DND-41 (cell line): ENCODE measurements around the gene AP1G2.
"Not testable (repeated sequence)": the region's sequence is repeated elsewhere in the genome, so short reads cannot be mapped to it uniquely, and the experiment has no call there.

Experiments used
- ATAC-seq: fragments of 200-7000 bp; cut with Tn5 transposase; 3 replicates; pipeline ENCODE4 v1.9.1; 2021; ENCODE audit warnings: low read depth; ENCODE audit not compliant: insufficient read depth
- DNase-seq: peaks from one replicate; pipeline ENCODE4 v3.0.0-alpha.2; 2020
- H2AFZ ChIP-seq: 2 replicates; pipeline ENCODE4 v1.6.0; 2012; ENCODE audit warnings: low read depth, low read length
- H3K27ac ChIP-seq: 2 replicates; pipeline ENCODE4 v1.5.1; 2012; ENCODE audit warnings: low read length, inconsistent platforms
- H3K27me3 ChIP-seq: fragments of 200-600 bp; sonication (generic); 2 replicates; pipeline ENCODE4 v1.6.0; 2012; ENCODE audit warnings: low read length, mild to moderate bottlenecking, inconsistent platforms; ENCODE audit not compliant: insufficient read depth, poor library complexity
- H3K36me3 ChIP-seq: 2 replicates; pipeline ENCODE4 v1.5.1; 2012; ENCODE audit warnings: low read length, inconsistent platforms; ENCODE audit not compliant: insufficient read depth
- H3K4me1 ChIP-seq: 2 replicates; pipeline ENCODE4 v1.5.1; 2012; ENCODE audit warnings: mild to moderate bottlenecking, low read length; ENCODE audit not compliant: insufficient read depth
- H3K4me2 ChIP-seq: 2 replicates; pipeline ENCODE4 v1.6.0; 2012; ENCODE audit warnings: mild to moderate bottlenecking, moderate library complexity, low read length, inconsistent platforms; ENCODE audit not compliant: insufficient read depth
- H3K4me3 ChIP-seq, 2 experiments: fragments of 200-600 bp in 1 of 2; shearing (Covaris generic) in 1 of 2; 2 replicates each; pipeline ENCODE4 v1.5.1; 2012 to 2016; ENCODE audit warnings: inconsistent platforms in 2 of 2, low read length in 2 of 2, mild to moderate bottlenecking in 2 of 2, low read depth in 1 of 2, moderate library complexity in 1 of 2
- H3K79me2 ChIP-seq: 2 replicates; pipeline ENCODE4 v1.6.0; 2012; ENCODE audit warnings: low read length, inconsistent platforms; ENCODE audit not compliant: insufficient read depth
- H3K9ac ChIP-seq: 2 replicates; pipeline ENCODE4 v1.6.0; 2012; ENCODE audit warnings: low read depth, mild to moderate bottlenecking, inconsistent platforms, low read length, moderate library complexity
- H3K9me3 ChIP-seq: 2 replicates; pipeline ENCODE4 v1.5.1; 2012; ENCODE audit warnings: low read length, moderate library complexity, mild to moderate bottlenecking, inconsistent platforms; ENCODE audit not compliant: insufficient read depth, severe bottlenecking
- H4K20me1 ChIP-seq: 2 replicates; pipeline ENCODE4 v1.6.0; 2012; ENCODE audit warnings: low read length; ENCODE audit not compliant: insufficient read depth
- EZH2 ChIP-seq: IDR thresholded peaks from 3 replicates; pipeline ENCODE4 v1.6.1; 2012; ENCODE audit warnings: borderline replicate concordance, low read depth, mild to moderate bottlenecking, moderate library complexity, low read length, inconsistent platforms; ENCODE audit not compliant: severe bottlenecking
- TF ChIP-seq, protein P1 (sequence below): IDR thresholded peaks from 2 replicates; pipeline ENCODE4 v1.5.1; 2012; ENCODE audit warnings: borderline replicate concordance, low read length, moderate library complexity, mild to moderate bottlenecking; ENCODE audit not compliant: poor library complexity, severe bottlenecking; ENCODE audit errors: extremely low read depth

Gene AP1G2

DNA sequence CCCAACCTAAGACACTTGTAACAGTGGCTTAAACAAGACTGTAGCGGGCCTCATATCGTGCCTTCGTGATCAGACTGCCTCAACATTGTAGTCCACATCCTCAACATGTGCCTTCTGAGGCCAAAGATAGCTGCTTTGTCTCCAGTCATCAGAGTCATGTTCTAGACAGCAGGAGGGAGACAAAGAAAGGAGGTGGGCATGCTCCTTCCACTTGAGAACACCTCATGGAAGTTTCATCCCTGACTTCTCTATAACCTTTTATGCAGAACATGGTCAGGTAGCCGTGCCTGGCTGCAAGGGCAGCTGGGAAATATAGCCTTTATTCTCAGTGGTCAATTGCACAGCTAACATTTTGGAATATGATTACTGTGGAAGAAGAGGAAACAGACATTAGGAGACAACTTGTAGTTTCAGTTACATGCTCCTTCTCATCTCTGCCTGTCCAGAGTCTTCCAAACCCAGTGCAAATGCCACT is 43.3 kb upstream of the AP1G2 start:
- Histone ChIP-seq H3K4me1 (peaks cover 17% of the 10 kb centered on the region), H3K9ac (no peak overlapping the region), H4K20me1 (no peaks in the 10 kb centered on the region), H3K4me3 (no peak overlapping the region), H3K79me2 (no peaks in the 10 kb centered on the region), H2AFZ (peak overlapping the region; percentile 66; the same call in 1 of the 2 replicates), H3K4me2 (no peak overlapping the region), H3K36me3 (no peaks in the 10 kb centered on the region), H3K27ac (peak overlapping the region; percentile 53), H3K27me3 (peaks cover 6% of the 10 kb centered on the region), H3K9me3 (peaks cover 3% of the 10 kb centered on the region)
- TF ChIP-seq EZH2, result no peak
- TF ChIP-seq, protein P1, sequence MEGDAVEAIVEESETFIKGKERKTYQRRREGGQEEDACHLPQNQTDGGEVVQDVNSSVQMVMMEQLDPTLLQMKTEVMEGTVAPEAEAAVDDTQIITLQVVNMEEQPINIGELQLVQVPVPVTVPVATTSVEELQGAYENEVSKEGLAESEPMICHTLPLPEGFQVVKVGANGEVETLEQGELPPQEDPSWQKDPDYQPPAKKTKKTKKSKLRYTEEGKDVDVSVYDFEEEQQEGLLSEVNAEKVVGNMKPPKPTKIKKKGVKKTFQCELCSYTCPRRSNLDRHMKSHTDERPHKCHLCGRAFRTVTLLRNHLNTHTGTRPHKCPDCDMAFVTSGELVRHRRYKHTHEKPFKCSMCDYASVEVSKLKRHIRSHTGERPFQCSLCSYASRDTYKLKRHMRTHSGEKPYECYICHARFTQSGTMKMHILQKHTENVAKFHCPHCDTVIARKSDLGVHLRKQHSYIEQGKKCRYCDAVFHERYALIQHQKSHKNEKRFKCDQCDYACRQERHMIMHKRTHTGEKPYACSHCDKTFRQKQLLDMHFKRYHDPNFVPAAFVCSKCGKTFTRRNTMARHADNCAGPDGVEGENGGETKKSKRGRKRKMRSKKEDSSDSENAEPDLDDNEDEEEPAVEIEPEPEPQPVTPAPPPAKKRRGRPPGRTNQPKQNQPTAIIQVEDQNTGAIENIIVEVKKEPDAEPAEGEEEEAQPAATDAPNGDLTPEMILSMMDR, result no peak
- ATAC-seq (peak; percentile 62; the same call in 2 of the 3 replicates), DNase-seq (no peak)

DNA sequence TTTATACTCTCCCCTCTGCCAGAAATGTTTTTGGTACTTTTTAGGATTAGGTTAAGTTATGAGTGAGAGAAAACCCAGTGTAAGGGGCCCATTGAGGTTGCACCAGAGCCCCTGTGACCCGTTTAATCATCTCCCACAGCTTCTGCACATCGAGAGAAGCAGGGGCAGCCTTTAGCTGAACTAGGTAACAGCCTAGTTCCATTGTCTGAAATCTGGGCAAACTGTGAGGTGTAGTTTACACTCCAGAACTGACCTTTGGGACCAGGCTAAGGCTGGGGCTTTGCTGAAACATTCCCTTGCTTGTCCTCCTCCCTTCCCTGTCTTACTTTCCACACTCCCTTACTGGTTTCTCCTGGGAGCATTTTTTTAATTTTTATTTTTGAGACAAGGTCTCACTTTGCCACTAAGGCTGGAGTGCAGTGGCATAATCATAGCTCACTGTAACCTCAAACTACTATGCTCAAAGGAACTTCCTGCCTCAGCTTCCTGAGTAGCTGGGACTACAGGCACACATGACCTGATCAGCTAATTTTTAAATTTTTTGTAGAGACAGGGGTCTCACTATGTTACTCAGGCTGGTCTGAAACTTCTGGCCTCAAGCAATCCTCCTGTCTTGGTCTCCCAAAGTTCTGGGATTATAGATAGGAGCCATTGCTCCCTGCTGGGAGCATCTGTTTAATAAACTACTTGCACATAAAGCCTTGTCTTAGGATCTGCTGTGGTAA is 42.7 kb upstream of the AP1G2 start:
- Histone ChIP-seq H4K20me1 (no peaks in the 10 kb centered on the region), H3K36me3 (no peaks in the 10 kb centered on the region), H3K4me2 (peak overlapping the region; percentile 36; the same call in 1 of the 2 replicates), H3K27me3 (peaks cover 6% of the 10 kb centered on the region), H3K79me2 (no peaks in the 10 kb centered on the region), H3K9ac (no peak overlapping the region), H3K4me1 (peaks cover 17% of the 10 kb centered on the region), H3K27ac (peak overlapping the region; percentile 57), H2AFZ (peak overlapping the region; percentile 66), H3K4me3 (no peak overlapping the region), H3K9me3 (peaks cover 3% of the 10 kb centered on the region)
- ATAC-seq (peak; percentile 98), DNase-seq (peak; percentile 42)
- TF ChIP-seq, protein P1, result no peak
- no peak for TF ChIP-seq EZH2

DNA sequence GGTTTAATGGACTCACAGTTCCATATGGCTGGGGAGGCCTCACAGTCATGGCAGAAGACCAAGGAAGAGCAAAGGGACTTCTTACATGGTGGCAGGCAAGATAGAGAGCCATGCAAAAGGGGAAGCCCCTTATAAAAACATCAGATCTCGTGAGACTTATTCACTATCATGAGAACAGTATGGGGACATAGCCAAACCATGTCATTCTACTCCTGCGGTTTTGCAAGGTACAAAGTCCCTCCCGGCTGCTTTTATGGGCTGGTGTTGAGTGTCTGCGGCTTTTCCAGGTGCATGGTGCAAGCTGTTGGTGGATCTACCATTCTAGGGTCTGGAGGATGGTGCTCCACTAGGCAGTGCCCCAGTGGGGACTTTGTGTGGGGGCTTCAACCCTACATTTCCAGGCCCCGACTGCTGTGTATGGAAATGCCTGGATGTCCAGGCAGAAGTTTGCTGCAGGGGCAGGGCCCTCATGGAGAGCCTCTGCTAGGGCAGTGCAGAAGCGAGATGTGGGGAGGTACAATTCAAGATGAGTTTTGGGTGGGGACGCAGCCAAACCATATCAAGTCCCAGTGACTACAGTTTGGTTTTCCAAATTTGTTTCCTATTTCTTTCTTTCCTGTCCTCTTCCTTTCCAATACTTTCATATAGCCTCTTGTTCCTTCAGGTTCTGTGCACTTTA is 42.0 kb upstream of the AP1G2 start:
- H3K36me3 ChIP-seq, H3K4me2 ChIP-seq, H3K4me3 ChIP-seq, H3K27me3 ChIP-seq, H3K9ac ChIP-seq, H4K20me1 ChIP-seq, DNase-seq, H3K79me2 ChIP-seq, H3K9me3 ChIP-seq, ATAC-seq: not testable (repeated sequence)
- Histone ChIP-seq H2AFZ (peak overlapping the region; percentile 66; the same call in 1 of the 2 replicates), H3K27ac (peak overlapping the region; percentile 57), H3K4me1 (peaks cover 17% of the 10 kb centered on the region)

DNA sequence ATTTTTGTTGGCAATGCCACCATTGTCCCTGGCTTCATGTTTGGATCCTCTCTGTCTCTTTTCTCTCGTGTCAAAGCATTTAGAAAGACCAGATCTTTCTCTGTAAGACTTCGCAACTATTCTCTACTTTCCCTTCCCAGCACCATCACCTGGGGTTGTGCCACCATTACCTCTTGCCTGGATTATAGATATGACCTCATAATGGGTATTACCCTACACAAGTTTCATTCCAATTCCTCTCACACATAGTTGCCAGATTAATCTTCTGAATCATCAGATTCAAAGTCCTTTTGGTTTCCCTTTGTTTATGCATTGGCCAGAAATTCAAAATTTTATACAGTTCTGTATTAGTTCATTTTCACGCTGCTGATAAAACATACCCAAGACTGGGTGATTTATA is 41.4 kb upstream of the AP1G2 start:
- DNase-seq (no peak), ATAC-seq (no peak)
- Histone ChIP-seq H3K4me1 (peaks cover 17% of the 10 kb centered on the region), H3K4me2 (no peak overlapping the region), H3K4me3 (no peak overlapping the region), H3K79me2 (no peaks in the 10 kb centered on the region), H4K20me1 (no peaks in the 10 kb centered on the region), H3K9ac (no peak overlapping the region), H3K36me3 (no peaks in the 10 kb centered on the region), H2AFZ (no peak overlapping the region), H3K9me3 (peaks cover 3% of the 10 kb centered on the region), H3K27ac (no peak overlapping the region), H3K27me3 (peaks cover 6% of the 10 kb centered on the region)
- TF ChIP-seq EZH2, result no peak
- TF ChIP-seq, protein P1, result no peak
